HG02588 (cell line): ENCODE measurements around the gene PLEKHH1.
A peak's percentile ranks its signal among the peaks of the same experiment; 100 is the strongest.

Source experiments
- ATAC-seq: cut with Tn5 transposase; IDR thresholded peaks from one replicate; pipeline ENCODE4 v1.9.1; 2021; ENCODE audit warnings: mild to moderate bottlenecking, moderate library complexity; ENCODE audit not compliant: unreplicated experiment

Gene PLEKHH1

GRCh38 chr14:67510121-67510520 lies 23.0 kb upstream of the PLEKHH1 start:
- no peak for ATAC-seq

GRCh38 chr14:67510836-67511235 lies 22.3 kb upstream of the PLEKHH1 start:
- no peak for ATAC-seq

DNA sequence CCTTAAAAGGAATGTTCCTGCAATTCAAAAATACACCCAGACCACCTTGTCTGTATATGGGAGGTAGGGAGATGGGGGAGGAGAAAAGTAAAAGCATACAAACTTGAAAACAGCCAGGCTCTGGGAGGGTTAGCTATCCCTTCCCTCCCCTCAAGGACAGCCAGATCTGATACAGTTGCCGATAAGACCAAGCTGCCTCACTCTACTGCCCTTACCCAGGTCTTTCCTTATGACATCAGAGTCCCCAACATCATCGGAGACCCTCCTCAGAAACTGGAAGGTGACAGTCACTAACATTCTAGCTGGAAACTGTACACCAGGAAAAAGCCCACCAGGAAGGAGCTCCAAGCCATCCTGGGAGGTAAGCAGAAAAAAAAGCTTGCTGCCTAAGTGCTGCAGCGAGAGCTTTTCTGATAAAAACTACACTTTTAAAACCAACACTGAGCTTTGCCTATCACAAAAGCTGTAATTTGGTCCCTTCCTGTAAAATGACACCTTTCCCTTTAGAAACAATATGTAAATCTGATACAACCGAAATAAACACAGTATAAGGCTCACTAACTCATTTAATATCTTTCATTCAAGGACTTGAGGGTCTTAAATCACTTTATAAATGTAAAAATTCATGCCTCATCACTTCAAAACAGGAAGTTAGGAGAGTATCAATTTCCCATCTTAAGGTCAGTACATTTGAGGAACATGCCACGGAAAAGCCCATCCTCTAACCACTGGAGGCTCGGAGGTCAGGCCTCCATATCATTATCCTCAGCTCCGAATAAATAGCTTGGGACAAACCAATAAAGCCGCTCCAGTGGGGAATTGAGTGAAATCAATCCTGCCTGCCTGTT lies 20.4 kb upstream of the PLEKHH1 start:
- no peak for ATAC-seq

DNA sequence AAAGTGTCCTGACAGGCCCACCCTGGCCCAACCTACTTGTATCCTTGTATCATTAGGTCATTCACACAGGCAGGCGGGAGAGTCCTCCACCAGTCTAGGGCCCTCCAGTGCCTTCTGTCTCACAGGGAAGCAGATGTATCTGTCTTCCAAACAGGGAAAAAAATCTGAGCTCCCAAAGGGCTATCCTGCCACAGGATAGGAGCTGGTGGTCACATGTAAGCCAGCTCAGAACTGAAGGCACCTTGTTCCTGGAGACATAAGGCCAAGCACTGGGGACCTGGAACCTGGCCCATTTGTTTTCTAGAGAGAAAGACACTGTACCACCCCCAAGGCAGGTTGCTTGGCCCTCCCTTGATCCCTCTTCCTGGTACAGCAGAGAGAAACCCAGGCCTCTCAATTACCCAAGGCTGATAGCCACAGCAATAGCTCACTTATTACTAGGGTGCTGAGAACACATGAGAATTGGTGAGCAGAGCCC lies 19.4 kb upstream of the PLEKHH1 start:
- no peak for ATAC-seq

- no peak for ATAC-seq
Measured at GRCh38 chr14:67514203-67514607, 18.9 kb upstream of the PLEKHH1 start.

- ATAC-seq, result peak; percentile 42
Measured at GRCh38 chr14:67514650-67515385, 18.3 kb upstream of the PLEKHH1 start.

- peak; percentile 49 for ATAC-seq
Measured at GRCh38 chr14:67515386-67516079, 17.6 kb upstream of the PLEKHH1 start.

GRCh38 chr14:67516676-67517075 lies 16.4 kb upstream of the PLEKHH1 start:
- no peak for ATAC-seq

DNA sequence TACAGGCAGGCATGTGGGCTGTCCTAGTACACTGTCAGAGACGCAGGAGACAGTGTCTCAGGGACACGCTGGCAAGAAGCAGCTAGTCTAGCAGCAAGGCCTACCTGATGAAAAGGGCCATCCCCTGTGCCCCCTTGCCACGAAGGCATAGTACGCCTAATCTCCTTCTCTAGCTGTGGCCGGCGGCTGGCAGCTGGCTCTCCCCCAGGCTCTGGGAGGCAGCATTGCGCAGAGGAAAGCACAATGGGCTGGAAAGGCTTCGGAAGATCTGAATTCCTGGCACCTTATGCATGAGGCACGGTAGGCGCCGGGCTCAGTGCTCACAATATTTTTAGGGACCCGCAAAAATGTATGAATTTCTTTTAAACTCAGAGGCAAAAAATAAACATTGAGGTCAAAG lies 16.0 kb upstream of the PLEKHH1 start:
- ATAC-seq, result no peak

GRCh38 chr14:67519406-67519805 lies 13.7 kb upstream of the PLEKHH1 start:
- ATAC-seq, result no peak

- no peak for ATAC-seq
Measured at GRCh38 chr14:67520482-67520881, 12.6 kb upstream of the PLEKHH1 start.

- ATAC-seq, result no peak
Measured at GRCh38 chr14:67522270-67522669, 10.8 kb upstream of the PLEKHH1 start.

DNA sequence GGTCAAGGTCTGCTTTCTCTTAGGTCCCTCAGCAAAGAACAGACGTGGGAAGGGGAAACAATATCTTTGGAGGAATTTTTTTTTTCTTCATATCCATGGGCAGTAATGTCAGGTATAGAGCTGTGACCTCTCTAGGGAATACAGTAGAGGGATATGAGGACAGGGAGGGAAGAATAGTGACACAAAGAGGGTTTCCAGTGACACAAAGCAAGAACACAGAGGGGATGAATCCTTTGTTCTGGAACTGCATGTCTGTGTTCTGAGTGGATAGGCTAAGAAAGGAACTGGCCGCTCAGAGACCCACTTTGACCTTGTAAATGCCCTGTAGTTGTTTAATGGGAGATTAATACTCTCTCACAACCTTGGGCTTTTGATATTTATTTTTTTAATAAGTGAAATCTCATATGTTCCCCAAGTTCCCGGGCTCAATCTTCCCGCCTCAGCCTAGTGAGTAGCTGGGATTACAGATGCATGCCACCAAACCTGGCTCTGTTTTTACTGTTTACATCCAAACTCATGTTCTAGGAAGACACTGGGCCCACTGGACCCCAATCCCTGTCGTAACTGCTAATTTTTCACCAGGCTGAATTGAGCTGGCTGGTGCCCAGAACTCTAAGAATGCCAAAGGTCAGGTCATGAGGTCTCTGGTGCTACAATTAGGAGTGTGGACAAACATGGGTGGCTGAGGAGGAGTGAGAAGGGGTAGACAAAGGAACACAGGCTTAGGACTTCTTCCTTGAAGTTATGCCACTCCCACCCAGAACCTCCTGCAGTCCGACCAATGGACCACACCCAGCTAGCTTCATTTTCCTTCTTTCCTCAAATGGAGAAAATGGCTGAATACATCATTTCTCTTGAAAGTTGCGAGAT lies 9.1 kb upstream of the PLEKHH1 start:
- no peak for ATAC-seq

DNA sequence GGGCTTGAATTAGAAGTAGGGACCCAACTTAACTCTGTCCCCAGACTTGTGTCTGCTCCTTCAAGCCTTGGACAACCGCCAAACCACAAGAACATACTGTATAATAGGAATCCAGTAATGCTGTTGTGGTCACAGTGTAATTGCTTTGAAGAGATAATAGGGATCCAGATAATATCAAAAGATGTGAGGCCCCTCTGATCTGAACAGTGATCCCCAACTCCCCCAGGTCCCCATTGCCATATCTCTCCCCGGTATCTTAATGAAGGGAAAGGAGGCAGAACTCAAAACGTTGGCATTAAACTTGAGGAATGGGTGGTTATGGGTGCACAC lies 8.5 kb upstream of the PLEKHH1 start:
- ATAC-seq, result no peak

DNA sequence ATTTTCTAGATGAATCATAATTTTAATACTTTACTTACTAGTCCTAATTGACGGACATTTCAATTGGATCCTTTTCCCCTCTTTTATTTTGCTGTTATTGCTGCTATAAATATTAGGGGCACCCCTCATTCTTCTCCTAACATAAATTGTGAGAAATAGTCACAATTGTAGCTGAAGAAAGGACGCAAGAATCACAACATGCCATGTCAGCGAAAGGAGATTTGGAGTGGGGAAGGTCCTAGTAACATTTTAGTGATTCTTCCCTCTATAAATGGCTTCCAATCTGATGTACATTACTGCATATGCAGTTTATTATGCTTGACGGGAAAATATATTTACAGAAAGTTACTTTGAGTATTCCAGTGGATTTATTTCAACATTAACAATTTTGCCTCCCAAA lies 7.7 kb upstream of the PLEKHH1 start:
- ATAC-seq, result no peak

- ATAC-seq, result no peak
Measured at GRCh38 chr14:67526181-67526580, 6.9 kb upstream of the PLEKHH1 start.

GRCh38 chr14:67526676-67527459 lies 6.2 kb upstream of the PLEKHH1 start:
- no peak for ATAC-seq

DNA sequence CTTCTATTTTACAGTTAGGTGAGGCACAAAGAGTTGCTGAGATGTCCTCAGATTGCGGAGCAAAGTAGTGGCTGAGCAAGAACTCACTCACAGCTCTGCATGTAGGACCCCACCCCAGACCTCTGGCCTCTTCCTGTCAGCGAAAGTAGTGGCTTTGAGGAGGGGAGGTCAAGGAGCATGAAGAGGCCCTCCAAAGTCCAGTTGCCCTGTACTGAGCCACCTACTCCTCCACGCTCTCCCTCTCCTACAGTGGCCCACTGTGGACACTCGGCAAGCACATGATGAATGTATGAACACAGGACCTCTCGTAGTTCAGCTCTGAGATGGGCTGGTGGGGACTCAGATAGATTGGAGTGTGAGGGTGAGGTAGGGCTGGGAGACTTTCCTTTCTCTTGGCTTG lies 5.3 kb upstream of the PLEKHH1 start:
- no peak for ATAC-seq

DNA sequence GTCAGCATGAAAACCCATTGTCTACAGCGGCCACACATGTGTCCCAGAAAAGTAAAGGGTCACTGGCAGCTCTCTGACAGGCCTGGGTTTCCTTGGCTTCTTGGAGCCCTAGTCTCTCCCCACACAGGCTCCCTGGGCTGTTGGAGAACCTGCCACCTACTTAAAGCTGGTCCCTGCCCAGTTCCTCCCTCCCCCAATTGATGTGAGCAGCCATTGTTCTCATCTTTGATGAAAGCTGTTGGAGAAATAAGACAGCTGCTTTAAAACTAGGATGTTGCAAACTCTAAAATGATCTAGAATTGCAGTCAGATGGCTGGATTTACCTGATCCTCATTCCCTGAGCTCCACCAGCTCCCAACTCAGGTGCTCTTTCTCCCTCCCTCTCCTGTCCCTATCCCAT lies 4.8 kb upstream of the PLEKHH1 start:
- ATAC-seq, result no peak
